ENCODE results near the gene UTS2B.

UTS2B gene

DNA sequence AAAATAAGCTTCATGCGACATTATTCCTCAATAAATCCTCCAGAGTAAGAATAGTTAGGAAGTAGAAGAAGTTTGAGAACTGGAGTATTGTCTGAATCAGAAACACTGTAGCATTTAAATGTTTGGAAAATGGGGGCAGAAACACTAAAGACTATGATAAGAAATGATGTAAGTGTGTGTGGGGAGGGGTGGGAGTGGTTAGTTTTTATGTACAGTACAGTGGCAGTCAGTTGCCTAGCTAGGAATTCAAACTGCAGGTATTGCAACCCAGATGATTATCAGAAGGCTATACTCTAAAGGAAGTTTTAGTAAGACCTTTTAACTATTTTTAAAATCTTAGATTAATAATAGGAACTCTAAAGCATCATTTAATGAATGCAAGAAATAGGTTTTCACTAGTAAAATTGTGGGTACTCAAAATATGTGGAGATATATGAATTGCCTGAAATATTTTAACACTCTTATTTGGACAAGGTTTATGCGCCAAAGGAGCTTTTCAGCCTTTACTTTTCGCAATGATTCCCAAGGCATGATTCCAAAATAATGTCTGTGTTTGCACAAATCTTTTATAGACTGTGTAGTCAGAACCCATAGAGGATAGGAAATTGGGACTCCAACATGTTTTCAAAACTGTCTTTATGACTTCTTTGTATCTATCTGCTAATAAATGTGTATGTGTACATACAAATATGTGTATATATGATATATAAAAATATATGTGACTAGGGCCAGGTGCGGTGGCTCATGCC lies 9.1 kb downstream of the UTS2B start:
- no peak for DNase-seq (ENCODE audit: low read depth)

GRCh38 chr3:191320316-191320715 lies 10.0 kb downstream of the UTS2B start:
- DNase-seq (ENCODE audit: low read depth) = no peak

DNA sequence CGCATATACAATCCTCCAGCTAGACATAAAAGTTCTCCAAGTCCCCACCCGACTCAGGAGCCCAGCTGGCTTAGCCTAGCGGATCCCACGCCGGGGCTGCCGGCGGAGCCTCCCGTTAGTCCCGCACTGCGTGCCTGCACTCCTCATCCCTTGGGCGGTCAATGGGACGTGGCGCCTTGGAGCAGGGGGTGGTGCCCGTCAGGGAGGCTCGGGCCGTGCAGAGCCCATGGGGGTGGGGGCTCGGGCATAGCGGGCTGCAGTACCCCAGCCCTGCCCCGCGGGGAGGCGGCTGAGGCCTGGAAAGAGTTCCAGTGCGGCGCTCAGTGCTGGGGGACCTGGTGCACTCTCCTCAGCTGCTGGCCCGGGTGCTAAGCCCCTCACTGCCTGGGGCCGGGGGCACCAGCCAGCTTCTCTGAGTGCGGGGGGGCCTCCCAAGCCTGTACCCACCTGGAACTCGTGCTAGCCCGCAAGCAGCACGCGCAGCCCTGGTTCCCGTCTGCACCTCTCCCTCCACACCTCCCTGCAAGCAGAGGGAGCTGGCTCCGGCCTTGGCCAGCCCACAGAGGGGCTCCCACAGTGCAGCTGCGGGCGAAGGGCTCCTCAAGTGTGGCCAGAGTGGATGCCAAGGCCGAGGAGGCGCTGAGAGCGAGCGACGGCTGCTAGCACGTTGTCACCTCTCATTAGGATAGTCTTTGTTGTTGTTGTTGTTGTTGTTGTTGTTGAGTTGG lies 13.3 kb downstream of the UTS2B start:
- no peak for DNase-seq (ENCODE audit: low read depth)

DNA sequence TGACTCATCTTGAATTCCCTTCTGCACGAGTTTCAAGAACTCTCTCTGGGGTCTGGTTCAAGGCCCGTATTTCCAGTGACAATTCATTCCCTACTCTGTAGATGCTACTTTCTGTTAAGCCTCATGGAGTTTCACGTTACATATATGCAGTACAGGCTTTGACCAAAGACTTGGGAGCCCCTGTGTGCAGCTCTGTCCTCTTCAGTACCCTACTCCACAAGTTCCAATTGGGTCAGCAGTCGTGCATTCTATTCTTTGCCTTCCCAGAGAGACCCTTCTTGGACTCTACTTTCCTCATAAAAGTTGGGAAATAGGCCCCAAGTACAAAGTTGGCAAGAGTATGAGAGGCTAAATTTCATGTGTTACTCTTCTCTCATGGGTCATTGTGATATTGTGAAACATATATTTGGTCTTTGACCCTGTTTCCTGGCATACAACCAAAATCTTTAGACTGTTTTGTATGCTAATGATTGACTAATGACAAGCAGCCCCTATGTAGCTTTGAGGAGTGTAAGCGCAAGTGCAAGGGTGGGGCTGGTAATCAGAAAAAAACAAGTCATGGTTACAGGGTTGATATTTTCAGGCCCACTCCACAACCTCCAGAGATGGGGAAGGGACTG lies 16.1 kb downstream of the UTS2B start:
- DNase-seq (ENCODE audit: low read depth) = no peak

DNA sequence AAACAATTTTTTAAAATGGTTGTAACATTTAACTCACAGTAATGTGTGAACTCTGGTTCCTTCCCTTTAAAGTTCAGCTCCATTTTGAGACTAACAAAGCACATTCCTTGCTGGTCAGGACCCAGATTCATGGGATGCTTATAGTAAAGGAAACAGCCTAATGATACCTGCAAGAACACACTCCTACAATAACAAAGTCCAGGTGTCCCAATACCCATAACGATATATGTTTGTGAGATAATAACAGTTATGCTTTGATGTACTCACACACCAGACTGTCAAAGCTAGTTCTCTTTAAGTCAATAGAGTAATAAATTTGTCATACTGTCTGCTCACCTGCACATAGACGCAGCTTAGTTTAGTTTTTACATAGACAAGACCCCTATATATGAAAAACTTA lies 17.0 kb downstream of the UTS2B start:
- no peak for DNase-seq (ENCODE audit: low read depth)

GRCh38 chr3:191307341-191307740 lies 23.0 kb downstream of the UTS2B start:
- DNase-seq (ENCODE audit: low read depth) = no peak

- DNase-seq (ENCODE audit: low read depth) = no peak
Observed at GRCh38 chr3:191306428-191306827, 23.9 kb downstream of the UTS2B start.

- DNase-seq (ENCODE audit: low read depth) = no peak
Observed at GRCh38 chr3:191303596-191303995, 26.7 kb downstream of the UTS2B start.

DNA sequence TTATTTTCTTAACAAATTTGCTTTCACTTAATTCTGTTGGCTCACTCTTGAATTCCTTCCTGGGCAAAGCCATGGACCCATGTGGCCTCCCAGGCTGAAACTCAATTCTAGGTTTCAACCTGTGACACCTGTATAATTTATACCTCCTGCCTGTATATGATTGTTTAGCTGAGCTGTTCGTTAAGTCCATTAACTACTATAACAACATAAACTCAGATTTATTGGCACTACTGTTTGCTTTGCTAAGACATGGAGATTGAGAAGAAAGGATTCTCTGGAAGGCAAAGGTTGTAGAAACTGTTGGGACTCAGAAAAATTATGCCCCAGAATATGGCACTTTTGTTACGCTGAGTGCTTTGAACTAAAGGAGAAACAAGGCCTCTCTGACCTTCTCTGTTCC lies 27.9 kb downstream of the UTS2B start:
- DNase-seq (ENCODE audit: low read depth) = no peak

DNA sequence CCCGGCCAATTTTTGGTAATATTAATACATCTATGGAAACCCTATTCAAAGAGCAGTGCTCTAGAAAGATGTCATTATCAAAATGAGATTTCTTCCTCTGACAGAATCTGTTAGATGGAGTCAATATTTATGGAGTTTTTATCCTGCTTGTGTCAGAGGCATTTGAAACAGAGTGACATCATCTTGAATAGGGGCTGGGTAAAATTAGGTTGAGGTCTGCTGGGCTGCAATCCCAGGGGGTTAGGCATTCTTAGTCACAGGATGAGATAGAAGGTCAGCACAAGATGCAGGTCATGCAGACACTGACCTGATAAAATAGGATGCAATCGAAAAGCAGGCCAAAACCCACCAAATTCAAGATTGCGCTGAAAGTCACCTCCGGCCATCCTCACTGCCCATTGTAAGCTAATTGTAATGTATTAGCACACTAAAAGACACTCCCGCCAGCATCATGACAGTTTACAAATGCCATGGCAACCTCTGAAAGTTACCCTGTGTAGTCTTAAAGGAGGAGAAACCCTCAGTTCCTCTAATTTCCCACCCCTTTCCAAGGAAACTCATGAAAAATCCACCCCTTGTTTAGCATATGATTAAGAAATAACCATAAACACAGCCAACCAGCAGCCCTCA lies 28.4 kb downstream of the UTS2B start:
- DNase-seq (ENCODE audit: low read depth) = no peak

DNA sequence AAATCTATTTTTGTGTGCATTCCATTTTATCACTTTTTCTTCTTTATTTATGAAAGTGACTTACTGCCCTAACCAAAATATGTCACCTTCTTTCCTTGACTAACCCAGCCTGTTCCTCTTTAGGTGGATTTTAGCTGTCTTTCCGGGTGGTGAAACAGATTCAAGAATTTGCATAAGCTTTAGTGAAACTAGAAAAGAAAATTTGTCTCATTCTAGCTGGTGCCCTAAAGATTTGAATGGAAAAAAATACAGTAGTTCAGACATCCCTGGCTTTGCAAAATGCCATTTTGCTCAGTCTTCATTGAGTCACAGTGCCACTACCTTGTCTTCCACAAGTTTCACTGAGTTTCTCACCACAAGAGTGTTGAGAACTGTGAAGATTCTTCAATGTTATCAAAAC lies 29.3 kb downstream of the UTS2B start:
- no peak for DNase-seq (ENCODE audit: low read depth)

- no peak for DNase-seq (ENCODE audit: low read depth)
Observed at GRCh38 chr3:191300422-191300821, 29.9 kb downstream of the UTS2B start.

DNA sequence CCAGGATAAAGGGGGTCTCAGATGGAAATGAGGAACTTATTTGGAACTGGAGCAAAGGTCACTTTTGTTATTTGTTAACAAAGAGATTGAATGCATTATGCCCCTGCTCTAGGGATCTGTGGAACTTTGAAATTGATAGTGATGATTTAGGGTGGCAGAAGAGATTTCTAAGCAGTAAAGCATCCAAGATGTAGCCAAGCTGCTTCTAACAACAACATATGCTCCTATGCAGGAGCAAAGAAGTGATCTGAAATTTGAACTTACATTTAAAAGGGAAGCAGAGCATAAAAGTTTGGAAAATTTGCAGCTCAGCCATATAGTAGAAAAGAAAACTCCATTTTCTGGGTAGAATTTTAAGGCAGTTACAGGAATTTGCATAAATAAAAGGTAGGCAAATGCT lies 31.5 kb downstream of the UTS2B start:
- no peak for DNase-seq (ENCODE audit: low read depth)

GRCh38 chr3:191296041-191296541 lies 34.2 kb downstream of the UTS2B start:
- no peak for DNase-seq (ENCODE audit: low read depth)

GRCh38 chr3:191294291-191294690 lies 36.0 kb downstream of the UTS2B start:
- no peak for DNase-seq (ENCODE audit: low read depth)

DNA sequence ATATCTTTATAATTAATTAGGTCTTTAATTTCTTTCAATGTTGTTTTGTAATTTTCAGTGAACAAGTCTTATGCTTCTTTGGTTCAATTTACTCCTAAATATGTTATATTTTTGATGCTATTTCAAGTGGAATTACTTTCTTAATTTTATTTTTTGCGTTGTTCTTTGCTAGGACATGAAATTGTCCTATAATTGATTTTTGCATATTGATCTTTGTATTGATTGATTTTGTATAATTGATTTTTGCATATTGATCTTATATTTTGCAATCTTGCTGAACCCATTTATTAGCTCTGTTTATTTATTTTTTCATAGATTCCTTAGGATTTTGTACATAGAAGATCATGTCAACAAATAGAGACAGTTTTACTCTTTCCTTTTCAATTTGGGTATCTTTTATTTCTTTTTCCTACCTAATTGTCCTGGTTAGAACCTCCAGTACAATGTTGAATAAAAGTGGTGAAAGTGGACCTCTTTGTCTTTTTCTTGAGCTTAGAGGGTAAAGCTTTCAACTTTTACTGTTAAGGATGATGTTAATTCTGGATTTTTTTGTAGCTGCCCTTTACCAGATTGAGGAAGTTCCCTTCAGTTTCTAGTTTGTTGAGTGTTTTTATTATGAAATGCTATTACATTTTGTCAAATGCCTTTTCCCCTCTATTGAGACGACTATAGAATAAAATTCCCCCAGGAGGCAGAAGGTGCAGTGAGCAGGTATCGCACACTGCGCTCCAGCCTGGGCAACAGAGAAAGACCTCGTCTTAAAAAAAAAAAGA lies 37.9 kb downstream of the UTS2B start:
- DNase-seq (ENCODE audit: low read depth) = no peak

DNA sequence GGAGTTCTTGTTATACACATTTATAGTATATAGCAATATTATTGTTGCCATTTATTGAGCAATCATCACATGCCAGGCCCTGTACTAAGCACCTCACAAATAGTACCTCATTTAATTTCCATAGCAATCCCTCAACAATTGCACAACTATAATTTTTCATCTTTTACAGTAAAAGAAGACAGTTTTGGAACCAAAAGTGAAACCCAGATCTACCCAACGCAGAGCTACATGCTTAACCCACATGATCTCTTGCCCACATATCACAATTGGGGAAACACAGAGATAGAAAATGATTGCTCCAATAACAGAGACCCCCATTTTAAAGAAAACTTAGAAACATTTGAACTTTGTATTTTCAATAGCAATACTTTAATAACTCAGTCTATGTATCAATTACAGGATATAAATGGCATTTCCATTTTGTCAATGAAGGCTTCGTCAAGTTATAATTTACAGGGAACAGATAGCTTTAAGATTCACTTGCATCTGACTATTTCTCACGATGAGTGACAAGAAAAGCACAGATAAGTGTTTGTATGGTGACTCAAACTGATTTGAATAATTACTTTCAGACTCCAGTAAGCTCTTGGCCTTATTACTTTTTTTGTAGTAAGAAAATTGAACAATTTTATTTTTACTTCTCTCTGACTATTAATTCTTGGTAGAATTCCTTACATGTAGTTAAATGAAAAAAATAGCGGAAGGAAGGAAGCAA lies 39.9 kb downstream of the UTS2B start:
- no peak for DNase-seq (ENCODE audit: low read depth)

DNA sequence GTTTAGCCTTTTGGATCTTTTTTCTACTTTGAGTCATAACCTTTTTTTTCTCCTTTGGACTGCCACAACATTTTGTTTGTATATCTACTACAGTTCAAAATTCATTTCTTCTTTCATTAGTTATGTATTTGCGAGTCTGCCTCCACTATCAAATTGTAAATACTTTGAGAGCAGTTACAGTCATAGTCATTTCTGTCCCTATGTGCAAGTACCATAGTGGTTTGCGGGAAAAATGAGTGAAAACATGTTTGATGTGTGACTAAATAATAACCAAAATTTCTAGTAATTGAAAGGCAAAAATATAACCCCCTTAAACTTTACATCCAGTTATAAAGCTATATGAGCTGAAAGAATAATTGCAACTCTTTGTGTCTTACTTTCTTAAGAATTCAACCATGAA lies 46.9 kb downstream of the UTS2B start:
- DNase-seq (ENCODE audit: low read depth) = no peak

- DNase-seq (ENCODE audit: low read depth) = no peak
Observed at GRCh38 chr3:191282251-191283185, 47.8 kb downstream of the UTS2B start.

- DNase-seq (ENCODE audit: low read depth) = no peak
Observed at GRCh38 chr3:191280882-191281281, 49.4 kb downstream of the UTS2B start.
